ENCODE data around the gene ARFGAP1. TPM values are rescaled to one million over a fixed set of nuclear protein-coding genes. Genes with fewer than 3 reads are reported as not detected.

The ARFGAP1 gene
- total and polyA plus RNA-seq, 2 donors (not counting 3 experiments of a cell fraction or from before 2014, with no cell fraction given) = 93.7 to 126 TPM

- H3K4me2 ChIP-seq (ENCODE audit: insufficient read depth, low read length) = no peak overlapping the region
- H3K9me1 ChIP-seq (replicated peaks; ENCODE audit: control insufficient read depth, extremely low read depth, insufficient read depth, low read length) = no peaks in the 10 kb centered on the region
- BruUV-seq (replicated peaks) = no TSS peak
- no peaks in the 10 kb centered on the region for H3K79me2 ChIP-seq (ENCODE audit: control insufficient read depth, insufficient read depth, low read length)
- H3K9me3 ChIP-seq (replicated peaks; ENCODE audit: control insufficient read depth, insufficient read depth, low read length) = no peaks in the 10 kb centered on the region
- DNase-seq (ENCODE audit: low read depth, low spot score) (no peak), FAIRE-seq (no peak)
- dilution Hi-C loops (cut with MboI; ENCODE audit: extremely low pct_ligation_motif_present, low sequenced_read_pairs) (no loop called here), intact Hi-C loops (cut with micrococcal nuclease) (no loop called here)
- TF ChIP-seq POLR2AphosphoS5 (IDR thresholded peaks at IDR 0.05; ENCODE audit: insufficient read depth, low read depth, low read length) (no peak), EZH2 (IDR thresholded peaks at IDR 0.05; ENCODE audit: borderline replicate concordance, low read depth, low read length, severe bottlenecking) (no peak), MAX (IDR thresholded peaks at IDR 0.05; ENCODE audit: insufficient read depth, insufficient read length) (no peak), CTCF (IDR thresholded peaks at IDR 0.05; ENCODE audit: extremely low read depth in 1 of 2, insufficient read depth in 1 of 2, low read depth in 1 of 2, low read length in 2 of 2) (no peak), FOS (IDR thresholded peaks at IDR 0.05; ENCODE audit: borderline replicate concordance, insufficient read depth, low read length) (no peak), GATA2 (IDR thresholded peaks at IDR 0.05; ENCODE audit: insufficient read depth, insufficient read length, low read depth, low read length) (no peak), POLR2A (IDR thresholded peaks at IDR 0.05; ENCODE audit: low read depth, low read length) (no peak)
- no peak overlapping the region for H3K27ac ChIP-seq (ENCODE audit: insufficient read depth, low read depth, low read length)
- H3K27me3 ChIP-seq (ENCODE audit: control insufficient read depth in 2 of 2, insufficient read depth in 2 of 2, low read length in 2 of 2) = peaks cover 0 to 10% of the 10 kb centered on the region in 2 experiments
- ChIA-PET CTCF (no interaction called here), POLR2A (no interaction called here)
- H3K4me1 ChIP-seq (ENCODE audit: control insufficient read depth, extremely low read depth, insufficient read depth, low read length) = no peaks in the 10 kb centered on the region
- H4K20me1 ChIP-seq (replicated peaks; ENCODE audit: control insufficient read depth, extremely low read depth, insufficient read depth, low read length) = no peaks in the 10 kb centered on the region
- H2AFZ ChIP-seq (ENCODE audit: low read depth, low read length) = no peak overlapping the region
- no peak overlapping the region for H3K9ac ChIP-seq (replicated peaks; ENCODE audit: extremely low read depth, insufficient read depth, low read length)
- no peaks in the 10 kb centered on the region for H3K36me3 ChIP-seq (ENCODE audit: control insufficient read depth in 2 of 2, extremely low read depth in 1 of 2, insufficient read depth in 2 of 2, low read length in 2 of 2)
- H3K4me3 ChIP-seq (replicated peaks in 1 of 3; ENCODE audit: insufficient read depth in 1 of 3, low read depth in 1 of 3, low read length in 3 of 3) = no peak overlapping the region
These were observed 45.4 kb upstream of the ARFGAP1 start for GRCh38 chr20:63227260-63227659.
